GM12878 (cell line): ENCODE results near the gene APOH. TPM values are rescaled to one million over a fixed set of nuclear protein-coding genes. Genes with fewer than 3 reads are reported as not detected.

Experiments
- ATAC-seq: fragments of 200-7000 bp; cut with Tn5 transposase; 3 replicates; pipeline ENCODE4 v1.9.1; 2020; ENCODE audit warnings: mild to moderate bottlenecking, moderate library complexity
- BruUV-seq: library from RNA; stranded (reverse); fragments of 400-500 nt; replicated peaks from 2 replicates; lab custom pipeline; 2021; lab: Mats Ljungman, UMichigan
- CTCF ChIA-PET: fragments of 300-600 bp; sonication (Branson Sonifier 250); formaldehyde crosslinking; extraction: SDS; loops from one replicate; lab custom pipeline; 2021; ENCODE audit warnings: inconsistent platforms; lab: Yijun Ruan, JAX
- POLR2A ChIA-PET: fragments of 350-600 bp; formaldehyde crosslinking; extraction: SDS; loops from one replicate; lab custom pipeline; 2021; ENCODE audit warnings: inconsistent platforms; lab: Charles Lee
- RAD21 ChIA-PET: fragments of 300-600 bp; sonication (Branson Sonifier 250); formaldehyde crosslinking; loops from one replicate; lab custom pipeline; 2023; ENCODE audit warnings: antibody characterized with exemption; ENCODE audit not compliant: unreplicated experiment; lab: Charles Lee
- SMC1A ChIA-PET: fragments of 300-600 bp; sonication (Branson Sonifier 250); formaldehyde crosslinking; loops from one replicate; lab custom pipeline; 2023; ENCODE audit not compliant: unreplicated experiment, uncharacterized antibody; lab: Charles Lee
- DNase-seq: peaks from one replicate; pipeline ENCODE4 v3.0.0-alpha.2; 2011; ENCODE audit warnings: low read depth, low spot score
- FAIRE-seq: peaks from 3 replicates; lab custom pipeline; 2011; peaks lifted over from hg19 to GRCh38; lab: Jason Lieb, UNC
- H2AFZ ChIP-seq: 2 replicates; pipeline ENCODE4 v1.6.0; 2011; ENCODE audit warnings: low read depth, low read length, control low read depth; ENCODE audit not compliant: control insufficient read depth
- H3K27ac ChIP-seq: 2 replicates; pipeline ENCODE4 v1.5.1; 2011; ENCODE audit warnings: control low read depth; ENCODE audit not compliant: control insufficient read depth, insufficient read depth
- H3K27me3 ChIP-seq, 2 experiments: replicated peaks in 1 of 2; 2 replicates each; pipeline versions ENCODE4 v1.6.0 to v1.6.1; 2011; ENCODE audit warnings: low read length in 1 of 2; ENCODE audit not compliant: control insufficient read depth in 2 of 2, insufficient read depth in 2 of 2
- H3K36me3 ChIP-seq, 2 experiments: 2 replicates each; pipeline ENCODE4 v1.5.1; 2011; ENCODE audit warnings: low read length in 1 of 2; ENCODE audit not compliant: control insufficient read depth in 2 of 2, insufficient read depth in 2 of 2
- H3K4me1 ChIP-seq: 2 replicates; pipeline ENCODE4 v1.6.1; 2011; ENCODE audit warnings: mild to moderate bottlenecking, low read length, moderate library complexity, mixed read lengths; ENCODE audit not compliant: control insufficient read depth, insufficient read depth
- H3K4me2 ChIP-seq: 2 replicates; pipeline ENCODE4 v1.6.0; 2011; ENCODE audit warnings: control low read depth; ENCODE audit not compliant: control insufficient read depth, insufficient read depth
- H3K4me3 ChIP-seq: fragments of 200-600 bp; sonication (generic); 2 replicates; pipeline ENCODE4 v1.5.1; 2016
- H3K79me2 ChIP-seq: 2 replicates; pipeline ENCODE4 v1.6.0; 2011; ENCODE audit warnings: low read length; ENCODE audit not compliant: control insufficient read depth, insufficient read depth
- H3K9ac ChIP-seq: 2 replicates; pipeline ENCODE4 v1.8.0; 2011; ENCODE audit warnings: low read length, control low read depth, mixed read lengths; ENCODE audit not compliant: control insufficient read depth, insufficient read depth
- H3K9me3 ChIP-seq: replicated peaks from 3 replicates; pipeline ENCODE4 v1.5.1; 2011; ENCODE audit warnings: mild to moderate bottlenecking, low read length; ENCODE audit not compliant: control insufficient read depth, insufficient read depth
- H4K20me1 ChIP-seq: 2 replicates; pipeline ENCODE4 v1.6.0; 2011; ENCODE audit not compliant: control insufficient read depth, insufficient read depth
- BCLAF1 ChIP-seq: fragments of 450-650 bp; IDR thresholded peaks from 2 replicates; pipeline ENCODE4 v1.6.1; 2017; ENCODE audit warnings: antibody characterized with exemption, mild to moderate bottlenecking, moderate library complexity
- MEF2B ChIP-seq: fragments of 450-650 bp; IDR thresholded peaks from 2 replicates; pipeline ENCODE4 v1.6.1; 2018; ENCODE audit warnings: mild to moderate bottlenecking, moderate library complexity; ENCODE audit not compliant: partially characterized antibody, poor library complexity, severe bottlenecking
- NFXL1 ChIP-seq: fragments of 450-650 bp; IDR thresholded peaks from 2 replicates; pipeline ENCODE4 v1.6.1; 2017; ENCODE audit warnings: antibody characterized with exemption, mild to moderate bottlenecking, borderline replicate concordance
- WGBS: methylation state at CpG from one replicate; pipeline ENCODE4 v1.1.6; 2016; ENCODE audit warnings: low lambda C conversion rate; ENCODE audit not compliant: insufficient replicate concordance, insufficient coverage; ENCODE audit errors: missing lambda C conversion rate; 5-methylcytosine and 5-hydroxymethylcytosine counted together
- in situ Hi-C: fragments of 300-500 bp; cut with MboI; formaldehyde crosslinking; loops from 9 replicates; pipeline ENCODE4 v1.14.3; 2018; ENCODE audit warnings: mixed read lengths
- intact Hi-C: fragments of 100-400 bp; cut with micrococcal nuclease; formaldehyde crosslinking; loops from one replicate; pipeline ENCODE4 v1.14.2; 2022; ENCODE audit not compliant: unreplicated experiment
- polyA plus RNA-seq, 11 experiments: library from polyadenylated mRNA; depleted of rRNA in 4 of 11; unstranded in 6 of 11; stranded (reverse) in 5 of 11; fragments of >200 nt; fragmentation: Nextera tagmentation in 4 of 11; fragmentation: Illumina TruSeq in 1 of 11; extraction: Ambion mirVana in 4 of 11; extraction: Trizol in 1 of 11; gene quantifications; 1 replicate in 1 of 11; 2 replicates in 10 of 11; pipeline versions ENCODE4 v1.2.1 to v1.2.3, GENCODE V29; 2011 to 2016; ENCODE audit warnings: inconsistent platforms in 2 of 11, missing spikeins in 2 of 11, low read depth in 1 of 11
- total RNA-seq, 4 experiments: library from RNA; depleted of rRNA in 3 of 4; stranded (reverse); fragments of >200 nt in 3 of 4; fragmentation: Illumina TruSeq in 1 of 4; extraction: Trizol in 1 of 4; gene quantifications; 2 replicates each; pipeline versions ENCODE4 v1.2.1 to v1.2.3, GENCODE V29; 2013 to 2021

The APOH gene
- total and polyA plus RNA-seq, 10 of the 15 experiments (the other 5 are each of a cell fraction or from before 2014, with no cell fraction given): 1.8 TPM; not detected in 9

- CTCF ChIA-PET: no interaction called here
- no TSS peak for BruUV-seq
- 3% methylated on average over 2 of the region's 2 CpGs for WGBS
- POLR2A ChIA-PET: no interaction called here
- H3K36me3 ChIP-seq: no peaks in the 10 kb centered on the region
- no peaks in the 10 kb centered on the region for H4K20me1 ChIP-seq
- no peak for TF ChIP-seq NFXL1
- no peak for TF ChIP-seq BCLAF1
- TF ChIP-seq MEF2B: peak; percentile 22
- no peaks in the 10 kb centered on the region for H3K9me3 ChIP-seq
- H3K27ac ChIP-seq: no peak overlapping the region
- SMC1A ChIA-PET: interaction anchor here (3.8 kb wide), 1 partner anchor 304 kb away, joined by 13 read pairs; no protein-coding TSS in a partner anchor
- H3K27me3 ChIP-seq: no peaks in the 10 kb centered on the region; a peak in 1 of 4 replicates
- no peak overlapping the region for H2AFZ ChIP-seq
- peak; percentile 34; the same call in 1 of the 3 replicates for ATAC-seq
- H3K79me2 ChIP-seq: no peaks in the 10 kb centered on the region
- no peak overlapping the region for H3K4me3 ChIP-seq
- H3K9ac ChIP-seq: no peak overlapping the region
- H3K4me2 ChIP-seq: no peak overlapping the region
- no peaks in the 10 kb centered on the region for H3K4me1 ChIP-seq
- DNase-seq: no peak
- in situ Hi-C loops: no loop called here
- intact Hi-C loops: no loop called here
- RAD21 ChIA-PET: no interaction called here
- FAIRE-seq: no peak
Measured at GRCh38 chr17:66262767-66263166, 33.6 kb upstream of the APOH start.
